K562 (cell line): ENCODE measurements around the gene DMBT1. TPM values are rescaled to one million over a fixed set of nuclear protein-coding genes. Genes with fewer than 3 reads are reported as not detected.

Source experiments
- BRCA1 ChIP-seq, 2 experiments: fragments of 450-650 bp in 1 of 2; sonication (generic) in 1 of 2; formaldehyde crosslinking in 1 of 2; IDR thresholded peaks; 2 replicates each; pipeline versions ENCODE4 v1.5.0 to v1.6.1; 2017 to 2020; ENCODE audit warnings: mild to moderate bottlenecking in 1 of 2, missing genetic modification reagents in 1 of 2
- FOS ChIP-seq: IDR thresholded peaks from 3 replicates; pipeline ENCODE4 v1.6.1; 2011; ENCODE audit not compliant: insufficient read length; ENCODE audit errors: extremely low read depth
- HDAC8 ChIP-seq: fragments of 450-650 bp; IDR thresholded peaks from 2 replicates; pipeline ENCODE4 v1.6.1; 2016; ENCODE audit warnings: mild to moderate bottlenecking, missing genetic modification characterization, moderate library complexity, missing compliant biosample characterization
- HLTF ChIP-seq: fragments of 450-650 bp; IDR thresholded peaks from 2 replicates; pipeline ENCODE4 v1.6.1; 2016
- KDM1A ChIP-seq, 2 experiments: fragments of 450-650 bp; IDR thresholded peaks; 2 replicates each; pipeline ENCODE4 v1.6.1; 2016; ENCODE audit warnings: mild to moderate bottlenecking in 2 of 2
- KDM4B ChIP-seq, 2 experiments: fragments of 450-650 bp in 1 of 2; sonication (generic) in 1 of 2; IDR thresholded peaks; 2 replicates each; pipeline ENCODE4 v1.6.1; 2016 to 2017; ENCODE audit warnings: borderline replicate concordance in 2 of 2, antibody characterized with exemption in 1 of 2, low read depth in 1 of 2, mild to moderate bottlenecking in 1 of 2
- KLF16 ChIP-seq: IDR thresholded peaks from 2 replicates; pipeline ENCODE4 v1.6.1; 2016; ENCODE audit warnings: antibody characterized with exemption
- MYNN ChIP-seq, 2 experiments: sonication (generic); formaldehyde crosslinking in 1 of 2; IDR thresholded peaks; 2 replicates each; pipeline versions ENCODE4 v1.5.0 to v1.6.1; 2016 to 2020; ENCODE audit warnings: antibody characterized with exemption in 1 of 2, missing genetic modification reagents in 1 of 2
- RHOXF2B ChIP-seq: fragments of 250-450 bp; sonication (Bioruptor Pico); conservative IDR thresholded peaks from 2 replicates; pipeline ENCODE4 v1.5.1; 2021
- SP1 ChIP-seq: sonication (generic); formaldehyde crosslinking; IDR thresholded peaks from 2 replicates; pipeline ENCODE4 v1.8.1; 2022; ENCODE audit warnings: mild to moderate bottlenecking, missing genetic modification reagents
- SREBF1 ChIP-seq: fragments of 150-350 bp; IDR thresholded peaks from 2 replicates; pipeline ENCODE4 v1.6.1; 2014; ENCODE audit warnings: antibody characterized with exemption, low read depth, low read length, borderline replicate concordance
- ZNF24 ChIP-seq: fragments of 450-650 bp; IDR thresholded peaks from 2 replicates; pipeline ENCODE4 v1.6.1; 2016
- ZNF717 ChIP-seq: fragments of 250-450 bp; sonication (Bioruptor Pico); IDR thresholded peaks from 2 replicates; pipeline ENCODE4 v1.5.0; 2021
- polyA plus RNA-seq, 8 experiments: library from polyadenylated mRNA; depleted of rRNA in 4 of 8; stranded (reverse) in 5 of 8; unstranded in 3 of 8; fragments of >200 nt; fragmentation: Nextera tagmentation in 2 of 8; fragmentation: Illumina TruSeq in 1 of 8; extraction: Ambion mirVana in 2 of 8; extraction: Trizol in 1 of 8; gene quantifications; 2 replicates each; pipeline versions ENCODE4 v1.2.1 to v1.2.3, GENCODE V29; 2011 to 2014; ENCODE audit warnings: inconsistent platforms in 1 of 8, missing spikeins in 1 of 8
- total RNA-seq, 7 experiments: library from RNA; depleted of rRNA in 6 of 7; stranded (reverse); fragments of >200 nt in 6 of 7; fragmentation: Illumina TruSeq in 2 of 7; extraction: Trizol in 2 of 7; gene quantifications; 2 replicates each; pipeline versions ENCODE4 v1.2.1 to v1.2.3, GENCODE V29; 2011 to 2021; ENCODE audit warnings: low replicate concordance in 1 of 7
- TF ChIP-seq, protein P1 (sequence below): fragments of 250-450 bp; sonication (Bioruptor Pico); IDR thresholded peaks from 2 replicates; pipeline ENCODE4 v1.4.0; 2020; ENCODE audit warnings: mild to moderate bottlenecking

The DMBT1 gene
- total and polyA plus RNA-seq, 9 of the 15 experiments (the other 6 are each of a cell fraction or from before 2014, with no cell fraction given), result 0.01 to 0.07 TPM; not detected in 7

DNA sequence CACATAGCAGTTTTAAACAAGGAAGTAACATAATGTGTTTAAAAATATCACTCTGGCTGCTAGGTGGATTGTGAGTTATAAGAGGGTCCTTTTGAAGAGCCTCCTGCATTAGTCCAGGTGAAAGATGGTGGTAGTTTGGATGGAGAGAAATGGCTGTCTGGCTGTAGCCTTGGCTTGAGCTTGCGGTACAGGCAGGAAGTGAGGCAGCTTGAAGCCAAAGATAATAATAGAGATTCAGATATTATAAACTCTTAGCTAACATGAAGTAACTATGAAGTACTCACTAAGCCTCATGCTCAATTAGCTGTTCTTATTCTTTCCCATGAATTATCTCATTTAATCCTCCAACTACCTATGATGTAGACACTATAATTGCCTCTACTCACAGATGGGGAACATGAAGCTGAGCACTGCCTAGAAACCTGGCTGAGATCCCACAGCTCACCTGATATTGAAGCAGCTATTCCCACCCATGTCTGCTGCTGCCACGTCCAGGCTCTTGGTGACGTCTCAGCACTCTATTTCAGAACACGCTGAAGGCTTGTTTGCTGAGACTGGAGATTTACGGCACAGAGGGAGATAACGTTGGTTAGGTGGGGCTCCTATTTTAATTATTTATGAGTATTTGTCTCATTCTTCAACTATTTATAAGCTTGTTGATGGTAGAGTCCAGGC lies 128.7 kb downstream of the DMBT1 start (continued):
- TF ChIP-seq RHOXF2B, result no peak
- TF ChIP-seq KDM1A (IDR thresholded peaks at IDR 0.05), result no peak
- TF ChIP-seq MYNN (IDR thresholded peaks at IDR 0.05), result no peak
- TF ChIP-seq MYNN (CRISPR knock-in tag; IDR thresholded peaks at IDR 0.05), result no peak
- no peak for TF ChIP-seq BRCA1 (IDR thresholded peaks at IDR 0.05)
- no peak for TF ChIP-seq BRCA1 (CRISPR knock-in tag; IDR thresholded peaks at IDR 0.05)
- TF ChIP-seq HDAC8 (tag), result no peak
- TF ChIP-seq FOS, result no peak
- no peak for TF ChIP-seq KLF16
- no peak for TF ChIP-seq SP1 (CRISPR knock-in tag)
- TF ChIP-seq ZNF717, result no peak
- TF ChIP-seq SREBF1, result no peak
- TF ChIP-seq HLTF, result no peak
- TF ChIP-seq ZNF24, result no peak
- TF ChIP-seq, protein P1, sequence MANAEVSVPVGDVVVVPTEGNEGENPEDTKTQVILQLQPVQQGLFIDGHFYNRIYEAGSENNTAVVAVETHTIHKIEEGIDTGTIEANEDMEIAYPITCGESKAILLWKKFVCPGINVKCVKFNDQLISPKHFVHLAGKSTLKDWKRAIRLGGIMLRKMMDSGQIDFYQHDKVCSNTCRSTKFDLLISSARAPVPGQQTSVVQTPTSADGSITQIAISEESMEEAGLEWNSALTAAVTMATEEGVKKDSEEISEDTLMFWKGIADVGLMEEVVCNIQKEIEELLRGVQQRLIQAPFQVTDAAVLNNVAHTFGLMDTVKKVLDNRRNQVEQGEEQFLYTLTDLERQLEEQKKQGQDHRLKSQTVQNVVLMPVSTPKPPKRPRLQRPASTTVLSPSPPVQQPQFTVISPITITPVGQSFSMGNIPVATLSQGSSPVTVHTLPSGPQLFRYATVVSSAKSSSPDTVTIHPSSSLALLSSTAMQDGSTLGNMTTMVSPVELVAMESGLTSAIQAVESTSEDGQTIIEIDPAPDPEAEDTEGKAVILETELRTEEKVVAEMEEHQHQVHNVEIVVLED (CRISPR knock-in tag), result no peak
- no peak for TF ChIP-seq KDM4B (IDR thresholded peaks at IDR 0.05; ENCODE audit: borderline replicate concordance in 2 of 2, low read depth in 1 of 2)
